ENCODE measurements around the gene ABCF2. TPM values are rescaled to one million over a fixed set of nuclear protein-coding genes. Genes with fewer than 3 reads are reported as not detected.

The ABCF2 gene
- total RNA-seq, 1 donor from 2014 or later = 31.3 TPM

DNA sequence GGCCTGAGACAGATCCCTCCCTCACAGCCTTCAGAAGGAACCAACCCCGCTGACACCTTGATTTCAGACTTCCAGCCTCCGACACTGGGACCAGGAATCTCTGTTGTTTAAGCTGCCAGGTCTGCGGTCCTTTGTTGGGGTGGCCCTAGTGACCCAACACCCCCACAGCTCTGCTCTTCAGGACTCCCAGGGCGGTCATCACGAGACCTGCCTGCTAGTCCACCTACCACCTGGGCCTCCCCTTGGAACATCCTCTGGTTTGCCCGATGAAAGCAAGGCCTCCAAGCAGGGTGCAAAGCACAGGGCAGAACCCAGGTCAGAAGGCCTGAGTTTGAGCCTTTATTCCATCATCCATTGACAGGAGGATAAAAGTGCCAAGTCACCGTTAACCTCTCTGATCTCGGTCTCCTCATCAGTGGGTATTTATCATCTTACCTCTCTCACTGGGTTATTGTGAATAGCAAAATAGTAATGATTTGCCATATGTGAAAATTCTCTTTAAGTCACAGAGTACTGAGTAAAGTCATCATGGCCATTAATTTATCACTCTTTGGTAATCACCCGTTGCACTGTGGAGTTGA, 38.4 kb upstream of the ABCF2 start:
- peaks cover 10% of the 10 kb centered on the region for H3K27me3 ChIP-seq
- TF ChIP-seq, protein P1, sequence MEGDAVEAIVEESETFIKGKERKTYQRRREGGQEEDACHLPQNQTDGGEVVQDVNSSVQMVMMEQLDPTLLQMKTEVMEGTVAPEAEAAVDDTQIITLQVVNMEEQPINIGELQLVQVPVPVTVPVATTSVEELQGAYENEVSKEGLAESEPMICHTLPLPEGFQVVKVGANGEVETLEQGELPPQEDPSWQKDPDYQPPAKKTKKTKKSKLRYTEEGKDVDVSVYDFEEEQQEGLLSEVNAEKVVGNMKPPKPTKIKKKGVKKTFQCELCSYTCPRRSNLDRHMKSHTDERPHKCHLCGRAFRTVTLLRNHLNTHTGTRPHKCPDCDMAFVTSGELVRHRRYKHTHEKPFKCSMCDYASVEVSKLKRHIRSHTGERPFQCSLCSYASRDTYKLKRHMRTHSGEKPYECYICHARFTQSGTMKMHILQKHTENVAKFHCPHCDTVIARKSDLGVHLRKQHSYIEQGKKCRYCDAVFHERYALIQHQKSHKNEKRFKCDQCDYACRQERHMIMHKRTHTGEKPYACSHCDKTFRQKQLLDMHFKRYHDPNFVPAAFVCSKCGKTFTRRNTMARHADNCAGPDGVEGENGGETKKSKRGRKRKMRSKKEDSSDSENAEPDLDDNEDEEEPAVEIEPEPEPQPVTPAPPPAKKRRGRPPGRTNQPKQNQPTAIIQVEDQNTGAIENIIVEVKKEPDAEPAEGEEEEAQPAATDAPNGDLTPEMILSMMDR (IDR thresholded peaks at IDR 0.05) = no peak
- no peak for TF ChIP-seq EZH2 (IDR thresholded peaks at IDR 0.05)
- no peak for TF ChIP-seq EZH2phosphoT487 (IDR thresholded peaks at IDR 0.05)
- H3K4me3 ChIP-seq = no peak overlapping the region
- H3K4me2 ChIP-seq = no peak overlapping the region
- no peak overlapping the region for H3K27ac Mint-ChIP-seq
- no peaks in the 10 kb centered on the region for H4K20me1 ChIP-seq (ENCODE audit: low read depth)
- H3K9ac ChIP-seq = no peak overlapping the region
- H3K36me3 ChIP-seq = no peaks in the 10 kb centered on the region
- H3K27ac ChIP-seq = no peak overlapping the region
- H3K36me3 Mint-ChIP-seq = no peaks in the 10 kb centered on the region
- H3K4me1 ChIP-seq = no peaks in the 10 kb centered on the region
- H3K79me2 ChIP-seq (ENCODE audit: low read depth) = no peaks in the 10 kb centered on the region
- H3K9me3 Mint-ChIP-seq = no peaks in the 10 kb centered on the region
- H3K4me3 Mint-ChIP-seq = no peak overlapping the region
- peaks cover 15% of the 10 kb centered on the region for H3K27me3 Mint-ChIP-seq (ENCODE audit: insufficient read depth, low read depth)
- H3K4me1 Mint-ChIP-seq = no peaks in the 10 kb centered on the region
- H2AFZ ChIP-seq (replicated peaks) = no peak overlapping the region
- no peaks in the 10 kb centered on the region for H3K9me3 ChIP-seq (ENCODE audit: low read depth)
- no peak for DNase-seq (ENCODE audit: low spot score)
- no peaks in the 10 kb centered on the region for H3F3A ChIP-seq (ENCODE audit: low read depth)

DNA sequence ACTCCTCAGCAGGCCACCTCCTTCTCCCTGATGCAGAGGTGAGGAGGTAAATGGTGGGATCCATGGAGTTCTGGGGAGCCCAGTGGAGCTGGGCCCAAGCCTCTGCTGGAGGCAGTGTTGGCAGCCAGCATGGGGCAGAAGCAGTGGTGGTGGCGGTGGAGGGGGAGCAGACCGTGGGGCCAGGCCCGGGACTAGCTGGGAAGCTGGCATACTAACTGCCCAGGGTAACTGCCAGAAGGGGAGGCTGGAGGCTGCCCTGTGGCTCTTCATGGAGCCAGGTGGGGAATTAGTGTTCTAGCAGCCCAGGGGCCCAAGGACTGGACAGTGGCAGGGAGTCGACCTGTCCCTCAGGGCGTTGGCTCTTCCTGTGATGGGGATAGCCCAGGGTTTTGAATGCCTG, 37.6 kb upstream of the ABCF2 start:
- H3F3A ChIP-seq (ENCODE audit: low read depth) = no peaks in the 10 kb centered on the region
- H3K36me3 Mint-ChIP-seq = no peaks in the 10 kb centered on the region
- H4K20me1 ChIP-seq (ENCODE audit: low read depth) = no peaks in the 10 kb centered on the region
- no peaks in the 10 kb centered on the region for H3K9me3 ChIP-seq (ENCODE audit: low read depth)
- H2AFZ ChIP-seq (replicated peaks) = no peak overlapping the region
- H3K4me2 ChIP-seq = no peak overlapping the region
- no peaks in the 10 kb centered on the region for H3K79me2 ChIP-seq (ENCODE audit: low read depth)
- no peaks in the 10 kb centered on the region for H3K9me3 Mint-ChIP-seq
- DNase-seq (ENCODE audit: low spot score) = no peak
- no peaks in the 10 kb centered on the region for H3K4me1 Mint-ChIP-seq
- no peak for TF ChIP-seq EZH2phosphoT487 (IDR thresholded peaks at IDR 0.05)
- TF ChIP-seq, protein P1 (IDR thresholded peaks at IDR 0.05) = no peak
- no peak for TF ChIP-seq EZH2 (IDR thresholded peaks at IDR 0.05)
- no peak overlapping the region for H3K4me3 ChIP-seq
- peaks cover 18% of the 10 kb centered on the region for H3K27me3 Mint-ChIP-seq (ENCODE audit: insufficient read depth, low read depth)
- no peak overlapping the region for H3K27ac ChIP-seq
- H3K27ac Mint-ChIP-seq = no peak overlapping the region
- H3K27me3 ChIP-seq = peaks cover 16% of the 10 kb centered on the region
- H3K36me3 ChIP-seq = no peaks in the 10 kb centered on the region
- H3K9ac ChIP-seq = no peak overlapping the region
- H3K4me3 Mint-ChIP-seq = no peak overlapping the region
- no peaks in the 10 kb centered on the region for H3K4me1 ChIP-seq

DNA sequence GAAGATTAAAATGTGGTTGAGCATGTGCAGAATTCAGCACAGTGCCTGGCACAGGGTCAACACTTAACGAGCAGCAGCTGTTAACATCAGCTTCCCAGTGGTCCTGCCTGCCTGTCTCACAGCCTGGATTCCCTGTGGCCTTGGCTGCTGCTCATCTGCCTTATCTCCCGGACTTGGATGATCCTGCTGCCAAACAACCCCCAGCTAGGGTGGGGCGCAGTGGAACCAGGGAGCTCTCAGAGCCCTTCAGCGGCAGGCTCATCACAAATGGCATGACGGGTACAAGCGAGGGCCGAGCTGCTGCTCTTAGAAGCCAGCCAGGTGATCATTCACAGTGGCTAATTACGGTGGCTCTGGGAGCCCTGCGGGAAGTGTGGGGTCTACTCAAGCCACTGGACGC, 34.5 kb upstream of the ABCF2 start:
- Mint-ChIP-seq H3K4me3 (no peak overlapping the region), H3K27ac (no peak overlapping the region), H3K9me3 (no peaks in the 10 kb centered on the region), H3K36me3 (no peaks in the 10 kb centered on the region), H3K4me1 (no peaks in the 10 kb centered on the region), H3K27me3 (ENCODE audit: insufficient read depth, low read depth) (peaks cover 18% of the 10 kb centered on the region)
- peaks cover 16% of the 10 kb centered on the region for H3K27me3 ChIP-seq
- no peaks in the 10 kb centered on the region for H4K20me1 ChIP-seq (ENCODE audit: low read depth)
- no peak overlapping the region for H3K9ac ChIP-seq
- no peak for DNase-seq (ENCODE audit: low spot score)
- no peaks in the 10 kb centered on the region for H3K4me1 ChIP-seq
- H3K4me3 ChIP-seq = no peak overlapping the region
- H2AFZ ChIP-seq (replicated peaks) = no peak overlapping the region
- H3K4me2 ChIP-seq = no peak overlapping the region
- H3K27ac ChIP-seq = no peak overlapping the region
- TF ChIP-seq EZH2 (IDR thresholded peaks at IDR 0.05) = no peak
- no peak for TF ChIP-seq EZH2phosphoT487 (IDR thresholded peaks at IDR 0.05)
- TF ChIP-seq, protein P1 (IDR thresholded peaks at IDR 0.05) = no peak
- H3F3A ChIP-seq (ENCODE audit: low read depth) = no peaks in the 10 kb centered on the region
- H3K79me2 ChIP-seq (ENCODE audit: low read depth) = no peaks in the 10 kb centered on the region
- no peaks in the 10 kb centered on the region for H3K36me3 ChIP-seq
- H3K9me3 ChIP-seq (ENCODE audit: low read depth) = no peaks in the 10 kb centered on the region

Data from neural progenitor cell (in vitro differentiated cells).